Hippocampal formation (tissue), 2 donors: ENCODE results near the gene STARD8.
"Not testable (repeated sequence)": the region's sequence is repeated elsewhere in the genome, so short reads cannot be mapped to it uniquely, and the experiment has no call there.

ENCODE experiments used
- DNase-seq, 2 donors: peaks; one replicate each; lab custom pipeline; 2025; lab: John Stamatoyannopoulos, UW

Gene STARD8, protein sequence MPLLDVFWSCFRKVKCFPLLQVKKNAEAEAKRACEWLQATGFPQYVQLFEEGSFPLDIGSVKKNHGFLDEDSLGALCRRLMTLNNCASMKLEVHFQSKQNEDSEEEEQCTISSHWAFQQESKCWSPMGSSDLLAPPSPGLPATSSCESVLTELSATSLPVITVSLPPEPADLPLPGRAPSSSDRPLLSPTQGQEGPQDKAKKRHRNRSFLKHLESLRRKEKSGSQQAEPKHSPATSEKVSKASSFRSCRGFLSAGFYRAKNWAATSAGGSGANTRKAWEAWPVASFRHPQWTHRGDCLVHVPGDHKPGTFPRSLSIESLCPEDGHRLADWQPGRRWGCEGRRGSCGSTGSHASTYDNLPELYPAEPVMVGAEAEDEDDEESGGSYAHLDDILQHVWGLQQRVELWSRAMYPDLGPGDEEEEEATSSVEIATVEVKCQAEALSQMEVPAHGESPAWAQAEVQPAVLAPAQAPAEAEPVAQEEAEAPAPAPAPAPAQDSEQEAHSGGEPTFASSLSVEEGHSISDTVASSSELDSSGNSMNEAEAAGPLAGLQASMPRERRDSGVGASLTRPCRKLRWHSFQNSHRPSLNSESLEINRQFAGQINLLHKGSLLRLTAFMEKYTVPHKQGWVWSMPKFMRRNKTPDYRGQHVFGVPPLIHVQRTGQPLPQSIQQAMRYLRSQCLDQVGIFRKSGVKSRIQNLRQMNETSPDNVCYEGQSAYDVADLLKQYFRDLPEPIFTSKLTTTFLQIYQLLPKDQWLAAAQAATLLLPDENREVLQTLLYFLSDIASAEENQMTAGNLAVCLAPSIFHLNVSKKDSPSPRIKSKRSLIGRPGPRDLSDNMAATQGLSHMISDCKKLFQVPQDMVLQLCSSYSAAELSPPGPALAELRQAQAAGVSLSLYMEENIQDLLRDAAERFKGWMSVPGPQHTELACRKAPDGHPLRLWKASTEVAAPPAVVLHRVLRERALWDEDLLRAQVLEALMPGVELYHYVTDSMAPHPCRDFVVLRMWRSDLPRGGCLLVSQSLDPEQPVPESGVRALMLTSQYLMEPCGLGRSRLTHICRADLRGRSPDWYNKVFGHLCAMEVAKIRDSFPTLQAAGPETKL

DNA sequence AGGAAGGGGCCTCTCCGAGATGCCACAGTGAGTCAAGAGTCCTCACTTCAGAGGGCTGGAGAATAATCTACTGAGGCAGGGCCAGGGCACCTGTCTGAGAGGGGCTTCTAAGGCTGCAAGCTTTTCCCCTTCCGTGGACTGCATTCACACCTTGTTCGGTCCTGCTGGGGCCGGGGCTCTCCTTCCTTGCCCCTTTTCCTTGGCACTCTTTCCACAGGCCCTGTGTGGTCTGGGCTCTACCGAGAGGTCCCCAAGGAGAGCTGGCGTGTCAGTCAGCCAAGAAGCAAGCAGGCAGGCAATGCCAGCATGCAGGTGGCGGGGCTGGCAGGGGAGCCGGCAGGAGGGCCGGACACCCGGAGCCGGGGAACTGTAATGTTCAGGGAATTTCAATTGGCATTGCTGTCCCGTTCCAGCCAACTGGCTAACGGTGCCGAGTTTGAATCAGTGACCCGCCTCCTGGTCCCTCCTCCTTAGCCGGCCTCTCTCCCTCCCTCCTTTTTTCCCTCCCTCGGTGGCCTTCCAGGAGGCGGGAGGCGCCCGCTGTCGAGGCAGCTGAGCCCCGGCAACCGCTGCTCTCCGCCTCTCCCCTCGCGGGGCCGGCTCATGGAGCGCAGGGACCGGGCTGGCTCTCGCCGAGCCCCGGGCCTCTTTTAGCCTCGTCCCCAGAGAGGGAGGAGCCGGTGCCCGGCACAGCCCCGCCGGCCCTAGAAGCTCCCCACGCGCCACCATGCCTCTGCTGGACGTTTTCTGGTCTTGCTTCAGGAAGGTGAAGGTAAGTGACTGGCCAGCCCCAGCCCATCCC is at the start of gene STARD8:
Gene STARD8 (plus strand): TSS at position 511 of the 802 bp plus-strand sequence. CDS start 217 bp downstream, at position 728.
- peak in 1 of 2 donors; percentile 5 for DNase-seq

DNA sequence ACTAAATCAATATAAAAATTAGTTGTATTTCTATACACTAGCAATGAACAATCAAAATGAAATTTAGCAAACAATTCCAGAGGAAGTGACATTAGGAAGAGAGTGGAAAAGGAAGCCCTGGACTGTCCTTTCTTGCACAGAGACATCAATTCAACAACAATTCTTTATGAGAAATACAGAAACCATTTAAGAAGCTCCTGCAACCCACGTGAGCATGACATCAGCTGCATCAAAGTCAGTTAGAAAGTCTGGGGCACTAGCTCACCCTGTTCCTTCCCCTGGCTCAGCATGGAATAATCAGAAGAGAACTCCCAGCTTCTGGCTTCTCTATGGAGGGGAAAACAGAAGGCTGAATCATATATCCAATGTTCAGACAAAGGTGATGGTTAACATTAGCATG is 48.6 kb upstream of the STARD8 start:
- no peak for DNase-seq

DNA sequence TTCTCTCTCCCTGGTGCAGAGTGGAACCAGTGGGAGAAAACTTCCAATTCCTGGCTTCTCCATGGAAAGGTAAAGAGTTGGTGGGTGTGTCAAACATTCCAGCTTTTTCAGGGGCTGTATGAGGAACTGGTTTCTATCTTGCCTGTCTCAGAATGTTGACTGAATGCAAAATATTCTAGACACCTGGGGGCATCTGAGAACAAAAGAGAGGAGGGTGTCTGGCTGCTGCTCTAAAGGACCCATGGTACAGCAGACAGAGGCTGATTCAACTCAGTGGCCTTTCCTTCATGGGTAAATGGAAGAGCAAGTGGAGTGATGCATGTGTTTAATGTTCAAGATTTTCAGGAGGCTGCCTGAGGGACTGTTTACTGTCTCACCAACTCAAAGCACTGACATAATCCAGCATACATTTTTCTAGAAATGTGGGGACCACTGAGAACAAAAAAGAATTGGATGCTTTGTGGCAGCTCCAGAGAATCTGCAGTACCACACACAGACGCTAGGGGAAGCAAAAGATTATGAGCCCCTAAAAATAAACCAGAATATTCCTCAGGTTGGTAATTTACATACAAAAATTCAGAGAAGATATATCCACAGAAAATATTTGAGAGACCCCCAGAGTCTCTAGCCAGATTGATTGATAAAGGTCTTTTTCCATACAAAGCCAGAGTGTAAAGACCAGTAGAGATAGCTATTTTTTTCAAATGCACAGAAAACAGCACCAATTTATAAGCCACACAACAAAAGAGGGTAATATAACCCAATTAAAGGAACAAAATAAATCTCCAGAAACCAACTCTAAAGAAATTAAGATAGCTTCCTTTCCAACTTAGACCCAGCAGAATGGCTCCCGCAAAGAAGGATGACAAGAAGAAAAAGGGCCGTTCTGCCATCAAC is 48.0 kb upstream of the STARD8 start:
- no peak for DNase-seq

DNA sequence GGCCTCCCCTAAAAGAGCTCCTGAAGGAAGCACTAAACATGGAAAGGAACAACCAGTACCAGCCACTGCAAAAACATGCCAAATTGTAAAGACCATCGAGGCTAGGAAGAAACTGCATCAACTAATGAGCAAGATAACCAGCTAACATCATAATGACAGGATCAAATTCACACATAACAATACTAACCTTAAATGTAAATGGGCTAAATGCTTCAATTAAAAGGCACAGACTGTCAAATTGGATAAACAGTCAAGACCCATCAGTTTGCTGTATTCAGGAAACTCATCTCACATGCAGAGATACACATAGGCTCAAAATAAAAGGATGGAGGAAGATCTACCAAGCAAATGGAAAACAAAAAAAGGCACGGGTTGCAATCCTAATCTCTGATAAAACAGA is 43.2 kb upstream of the STARD8 start:
- not testable (repeated sequence) for DNase-seq

DNA sequence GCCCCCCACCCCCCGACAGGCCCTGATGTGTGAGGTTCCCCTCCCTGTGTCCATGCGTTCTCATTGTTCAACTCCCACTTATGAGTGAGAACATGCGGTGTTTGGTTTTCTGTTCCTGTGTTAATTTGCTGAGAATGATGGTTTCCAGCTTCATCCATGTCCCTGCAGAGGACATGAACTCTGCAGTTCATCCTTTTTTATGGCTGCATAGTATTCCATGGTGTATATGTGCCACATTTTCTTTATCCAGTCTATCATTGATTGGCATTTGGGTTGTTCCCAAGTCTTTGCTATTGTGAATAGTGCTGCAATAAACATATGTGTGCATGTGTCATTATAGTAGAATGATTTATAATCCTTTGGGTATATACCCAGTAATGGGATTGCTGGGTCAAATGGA is 32.7 kb upstream of the STARD8 start:
- DNase-seq: not testable (repeated sequence)

DNA sequence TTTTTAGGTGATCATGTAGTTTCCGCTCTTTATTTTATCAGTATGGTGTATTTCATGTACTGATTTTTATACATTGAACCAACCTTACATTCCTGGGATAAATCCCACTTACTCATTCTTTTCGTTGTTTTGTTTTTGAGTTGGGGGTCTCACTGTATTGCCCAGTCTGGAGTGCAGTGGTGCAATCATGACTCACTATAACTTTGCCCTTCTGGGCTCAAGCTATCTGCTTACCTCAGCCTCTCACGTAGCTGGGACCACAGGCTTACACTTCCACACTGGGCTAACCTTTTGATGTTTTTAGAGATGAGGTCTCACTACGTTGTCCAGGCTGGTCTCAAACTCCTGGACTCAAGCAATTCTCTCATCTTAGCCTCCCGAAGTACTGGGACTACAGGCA is 19.5 kb upstream of the STARD8 start:
- DNase-seq: no peak

DNA sequence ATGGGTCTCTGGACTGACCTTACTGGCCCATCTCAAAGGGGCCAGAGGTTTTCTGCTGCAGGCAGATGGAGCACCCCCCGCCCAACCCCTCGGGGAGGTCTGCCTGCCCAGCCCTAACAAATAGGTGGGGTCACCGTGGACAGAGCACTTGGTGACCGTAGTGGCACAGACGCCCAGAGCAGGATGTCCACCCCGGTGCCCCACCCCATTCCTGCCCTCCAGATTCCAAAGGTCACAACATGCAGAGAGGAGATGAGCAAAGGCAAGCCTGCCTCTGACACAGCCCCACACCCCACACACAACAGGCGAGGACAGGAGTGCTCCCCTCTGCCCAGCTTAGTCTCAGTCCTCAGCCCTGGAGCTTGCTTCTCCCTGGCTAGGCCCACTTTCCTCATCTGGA is 17.5 kb upstream of the STARD8 start:
- DNase-seq: not testable (repeated sequence)

DNA sequence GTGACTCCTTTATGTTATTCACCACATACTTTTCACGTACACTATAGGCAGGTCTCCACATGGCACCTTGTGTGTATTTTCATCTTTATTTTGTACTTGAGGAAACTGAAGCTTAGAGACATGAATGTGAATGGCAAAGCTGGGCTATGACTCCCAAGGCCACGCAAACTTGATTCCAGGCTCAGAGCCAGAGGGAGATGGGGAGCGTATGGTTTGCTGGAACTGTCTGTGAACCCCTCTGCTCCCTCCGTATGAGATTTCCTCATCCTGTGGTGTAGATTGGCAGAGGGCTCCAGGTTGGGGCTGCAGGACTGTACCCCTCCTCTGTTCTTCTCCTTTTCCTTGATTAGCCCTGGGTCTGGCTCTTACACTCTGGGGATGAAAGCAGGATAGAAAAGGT is 16.1 kb upstream of the STARD8 start:
- no peak for DNase-seq

DNA sequence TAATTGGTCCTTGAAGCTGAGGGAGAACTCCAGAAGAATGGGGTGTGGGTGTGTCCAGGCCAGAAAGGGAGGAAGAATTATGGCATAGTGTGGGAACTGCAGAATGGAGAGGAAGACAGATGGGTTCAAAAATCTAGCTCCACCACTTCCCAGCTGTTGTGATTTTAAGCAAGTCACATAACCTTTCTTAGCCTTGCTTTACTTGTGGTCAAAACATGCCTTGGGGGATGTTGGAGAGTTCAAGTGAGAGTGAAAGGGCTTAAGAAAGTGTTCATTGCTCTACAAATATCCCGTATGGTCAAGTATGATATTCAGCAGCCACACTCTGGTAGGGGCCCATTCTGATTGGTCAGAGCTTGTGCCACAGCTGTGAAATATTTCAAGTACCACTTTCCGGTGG is 15.0 kb upstream of the STARD8 start:
- DNase-seq: no peak

DNA sequence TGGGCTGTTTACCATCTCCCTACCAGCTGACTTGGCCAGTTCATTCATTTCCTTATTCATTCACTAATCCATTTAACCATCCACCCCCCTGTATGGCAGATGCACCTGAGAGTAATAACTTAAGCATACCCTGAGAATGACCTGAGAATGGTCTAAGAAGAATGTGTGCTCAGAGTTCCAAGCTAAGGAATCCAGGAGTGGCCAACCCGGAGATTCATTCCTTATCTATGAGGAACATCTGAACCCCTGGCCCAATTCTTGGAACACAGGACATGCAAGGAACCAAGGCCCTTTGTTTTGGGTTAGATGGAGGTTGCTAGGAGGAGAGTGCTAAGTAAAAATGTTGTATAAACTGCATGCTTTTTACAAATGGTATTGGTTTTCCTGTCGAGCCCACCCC is 13.5 kb upstream of the STARD8 start:
- no peak for DNase-seq

DNA sequence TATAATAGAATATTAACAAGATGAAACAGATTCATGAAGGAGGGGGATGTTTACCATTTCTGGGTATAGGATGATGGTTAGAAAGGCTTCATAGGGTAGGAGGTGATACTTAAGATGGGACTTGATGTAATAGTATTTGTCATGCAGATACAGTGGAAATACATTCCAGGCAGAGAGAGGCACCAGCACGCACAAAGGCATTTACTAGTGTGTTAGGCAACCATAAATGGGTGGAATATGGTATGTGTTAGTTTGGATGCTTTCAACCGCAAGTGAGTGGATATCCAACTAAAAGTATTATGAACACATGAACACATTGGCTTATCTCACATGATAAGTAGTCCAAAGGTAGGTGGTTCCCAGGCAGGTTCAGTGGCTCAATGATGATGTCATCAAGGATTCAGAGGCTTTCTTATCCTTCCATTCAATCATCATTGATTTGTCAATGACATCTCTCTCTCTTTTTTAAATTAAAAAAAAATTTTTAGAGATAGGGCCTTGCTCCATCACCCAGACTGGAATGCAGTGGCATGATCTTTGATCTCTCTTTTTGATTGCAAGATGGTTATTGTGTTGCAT is 12.7 kb upstream of the STARD8 start:
- DNase-seq: no peak

DNA sequence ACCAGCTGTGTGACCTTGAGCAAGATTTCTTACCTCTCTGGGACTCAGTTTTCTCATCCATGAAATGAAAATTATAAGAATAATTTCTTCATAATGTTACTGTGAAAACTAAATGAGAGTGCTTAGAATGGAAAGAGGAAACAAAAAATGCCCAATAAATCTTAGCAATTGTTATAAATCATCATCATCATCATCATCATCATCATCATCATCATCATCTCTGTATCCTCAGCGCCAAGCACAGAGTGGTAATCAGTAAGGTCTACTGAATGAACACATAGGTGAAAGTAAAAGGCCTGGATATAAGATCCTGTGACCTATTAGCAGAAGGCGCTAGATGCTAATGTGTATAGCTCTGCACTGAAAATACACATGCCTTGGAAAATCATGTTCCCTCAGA is 6.8 kb upstream of the STARD8 start:
- no peak for DNase-seq

DNA sequence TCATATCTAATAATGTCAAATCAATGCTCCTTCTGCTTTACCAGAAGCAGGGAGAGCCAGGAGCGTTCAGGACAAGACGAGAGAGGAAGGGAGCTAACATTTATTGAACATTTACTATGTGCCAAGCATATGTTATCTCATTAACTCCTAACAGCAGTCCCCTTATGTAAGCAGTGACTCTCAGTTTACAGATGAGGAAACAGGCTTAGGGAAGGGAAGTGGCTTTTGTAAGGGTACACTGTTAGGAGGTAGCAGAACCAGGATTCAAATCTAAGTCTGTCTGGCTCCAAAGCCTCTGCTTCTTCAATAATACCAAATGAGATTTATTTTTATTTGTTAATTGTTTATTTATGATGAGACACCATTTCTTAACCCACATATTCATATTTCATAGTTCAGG is 2.6 kb upstream of the STARD8 start:
- DNase-seq: no peak

DNA sequence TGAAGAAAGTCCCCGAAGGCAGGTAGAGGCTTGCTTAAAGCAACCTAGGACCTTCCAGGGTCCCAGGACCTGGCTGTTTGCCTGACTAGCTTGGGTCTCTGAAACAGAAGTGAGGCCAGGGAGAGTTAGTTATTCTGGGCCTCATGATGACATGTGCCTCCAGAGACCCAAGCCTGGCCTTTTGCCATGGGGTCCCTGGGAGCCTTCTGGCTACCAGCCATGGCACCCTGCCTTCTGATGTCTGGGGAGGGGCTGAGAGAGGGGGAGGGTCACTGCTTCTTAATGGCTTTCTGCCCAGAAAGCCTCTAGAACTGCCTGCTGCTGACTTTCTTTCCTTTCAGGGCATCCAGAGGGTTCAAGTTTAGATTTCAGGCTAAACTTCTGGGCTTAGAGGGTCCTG is 1.0 kb upstream of the STARD8 start:
- DNase-seq: no peak

DNA sequence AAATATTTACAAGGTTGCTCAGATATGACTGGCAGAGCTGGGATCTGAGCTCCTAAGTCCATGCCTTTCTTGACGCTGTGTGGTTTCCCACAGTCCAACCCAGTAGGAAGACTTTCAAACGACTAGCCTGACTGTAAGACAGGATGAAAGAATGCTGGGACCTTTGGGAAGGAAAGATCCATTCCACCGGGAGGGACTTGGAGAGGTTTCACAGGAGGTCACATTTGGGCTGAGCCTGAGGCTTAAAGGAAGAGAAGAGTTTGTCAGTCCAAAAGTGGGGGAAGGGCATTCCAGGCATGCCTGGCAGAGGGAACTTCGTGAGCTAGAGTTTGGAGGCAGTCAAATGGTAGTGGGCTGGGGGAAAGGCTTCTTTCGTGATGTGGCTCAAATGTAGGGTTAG is 1.5 kb downstream of the STARD8 start:
- no peak for DNase-seq

DNA sequence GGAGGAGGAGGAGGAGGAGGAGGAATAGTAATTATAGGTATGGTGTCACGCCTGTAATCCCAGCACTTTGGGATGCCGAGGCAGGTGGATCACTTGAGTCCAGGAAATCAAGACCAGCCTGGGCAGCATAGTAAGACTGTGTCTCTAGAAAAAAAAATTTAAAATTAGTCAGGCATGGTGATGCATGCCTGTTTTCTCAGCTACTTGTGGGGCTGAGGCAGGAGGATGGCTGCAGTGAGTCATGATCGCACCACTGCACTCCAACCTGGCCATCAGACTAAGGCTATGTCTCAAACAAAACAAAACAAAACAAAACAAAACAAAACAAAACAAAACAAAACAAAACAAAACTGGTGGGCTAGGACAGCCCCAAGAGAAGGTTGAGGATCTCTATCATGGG is 3.0 kb downstream of the STARD8 start:
- no peak for DNase-seq

DNA sequence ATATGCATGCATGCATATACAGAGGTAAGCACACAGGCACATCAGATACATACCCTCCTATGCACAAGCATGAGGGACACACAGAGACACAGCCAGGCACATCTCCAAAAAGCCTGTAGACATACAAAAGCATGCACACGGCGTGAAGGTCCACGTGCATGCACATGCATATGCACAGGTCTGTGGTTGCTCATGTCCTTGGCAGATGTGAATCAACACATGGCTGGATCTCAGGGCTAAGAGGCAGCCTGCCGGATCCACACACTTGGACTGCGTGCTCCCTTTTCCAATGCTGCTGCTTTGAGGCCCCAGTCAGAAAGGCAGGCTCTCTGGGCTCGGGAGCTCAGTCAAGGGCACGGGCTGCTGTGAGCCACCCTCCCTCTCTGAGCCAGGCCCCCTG is 3.6 kb downstream of the STARD8 start:
- no peak for DNase-seq

DNA sequence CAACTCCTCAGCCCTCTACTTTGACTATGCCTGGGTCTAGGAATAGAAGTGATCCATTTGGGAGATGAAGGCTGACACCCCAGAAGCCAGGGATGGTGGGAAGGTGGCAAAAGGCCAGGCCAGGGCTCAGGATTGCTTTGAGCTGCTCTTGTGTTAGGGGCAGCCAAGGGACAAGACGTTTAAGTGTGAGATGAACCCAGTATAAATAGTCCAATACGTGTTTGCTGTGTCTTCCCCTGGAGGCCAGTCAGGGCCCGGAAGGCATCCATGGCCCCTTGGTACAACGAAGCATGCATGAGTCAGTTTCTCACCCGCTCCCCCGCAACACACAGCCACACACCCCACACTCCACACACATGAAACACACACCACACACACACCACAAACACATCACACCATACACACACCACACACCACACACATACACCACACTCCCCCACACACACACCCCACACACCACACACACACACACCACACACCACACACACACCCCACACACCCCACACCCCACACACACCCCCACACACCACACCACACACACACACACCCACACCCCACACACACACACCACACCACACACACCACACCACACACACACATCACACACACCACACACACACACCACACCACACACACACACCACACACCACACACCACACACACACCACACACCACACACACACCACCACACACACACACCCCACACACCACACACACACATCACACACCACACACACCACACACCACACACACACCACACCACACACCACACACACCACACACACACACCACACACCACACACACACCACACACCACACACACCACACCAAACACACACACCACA is 5.1 kb downstream of the STARD8 start:
- DNase-seq: no peak

DNA sequence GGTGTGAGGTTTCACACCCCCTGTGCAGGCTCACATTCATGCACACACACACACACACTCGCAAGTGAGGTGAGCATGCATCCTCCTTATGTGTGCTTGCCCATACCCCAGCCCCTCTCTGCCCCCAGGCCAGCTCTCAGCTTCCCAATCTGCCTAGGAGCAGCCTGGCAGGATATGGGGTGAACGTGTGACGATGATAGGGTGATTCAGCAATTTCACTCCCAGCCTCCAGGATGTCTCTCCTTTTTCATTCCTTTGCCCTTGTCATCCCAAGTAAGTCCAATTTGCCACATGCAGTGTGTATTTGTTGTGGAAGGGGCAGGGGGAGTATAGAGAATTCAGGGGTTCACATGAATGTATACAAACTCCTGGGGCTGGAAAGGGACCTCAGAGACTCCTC is 7.2 kb downstream of the STARD8 start:
- DNase-seq: no peak
